Central memory CD8-positive, alpha-beta T cell (primary cell): ENCODE data around the gene CHD3.

ENCODE experiments used
- ATAC-seq: fragments of 150-1000 bp; cut with Tn5 transposase; replicated peaks from 2 replicates; pipeline ENCODE4 v1.10.0; 2022; ENCODE audit warnings: mild to moderate bottlenecking, moderate FRiP score, moderate number of reproducible peaks; ENCODE audit not compliant: poor library complexity, severe bottlenecking; ENCODE audit errors: extremely low read depth
- DNase-seq, 2 donors: peaks; one replicate each; pipeline ENCODE4 v3.0.0; 2021; ENCODE audit warnings: low spot score in 2 of 2
- H3K27ac Mint-ChIP-seq: one replicate; pipeline ENCODE4 v1.8.0; 2022; ENCODE audit warnings: low read depth, mild to moderate bottlenecking, moderate library complexity, mixed read lengths
- H3K27me3 Mint-ChIP-seq: one replicate; pipeline ENCODE4 v1.8.0; 2022; ENCODE audit warnings: mixed read lengths
- H3K36me3 Mint-ChIP-seq: one replicate; pipeline ENCODE4 v1.8.0; 2022; ENCODE audit warnings: mild to moderate bottlenecking, moderate library complexity, mixed read lengths; ENCODE audit not compliant: insufficient read depth
- H3K4me1 Mint-ChIP-seq: one replicate; pipeline ENCODE4 v1.8.0; 2022; ENCODE audit warnings: mixed read lengths
- H3K4me3 Mint-ChIP-seq: one replicate; pipeline ENCODE4 v1.8.0; 2022; ENCODE audit warnings: mild to moderate bottlenecking, moderate library complexity, mixed read lengths
- H3K9me3 Mint-ChIP-seq: one replicate; pipeline ENCODE4 v1.8.0; 2022; ENCODE audit warnings: mixed read lengths

Gene CHD3

DNA sequence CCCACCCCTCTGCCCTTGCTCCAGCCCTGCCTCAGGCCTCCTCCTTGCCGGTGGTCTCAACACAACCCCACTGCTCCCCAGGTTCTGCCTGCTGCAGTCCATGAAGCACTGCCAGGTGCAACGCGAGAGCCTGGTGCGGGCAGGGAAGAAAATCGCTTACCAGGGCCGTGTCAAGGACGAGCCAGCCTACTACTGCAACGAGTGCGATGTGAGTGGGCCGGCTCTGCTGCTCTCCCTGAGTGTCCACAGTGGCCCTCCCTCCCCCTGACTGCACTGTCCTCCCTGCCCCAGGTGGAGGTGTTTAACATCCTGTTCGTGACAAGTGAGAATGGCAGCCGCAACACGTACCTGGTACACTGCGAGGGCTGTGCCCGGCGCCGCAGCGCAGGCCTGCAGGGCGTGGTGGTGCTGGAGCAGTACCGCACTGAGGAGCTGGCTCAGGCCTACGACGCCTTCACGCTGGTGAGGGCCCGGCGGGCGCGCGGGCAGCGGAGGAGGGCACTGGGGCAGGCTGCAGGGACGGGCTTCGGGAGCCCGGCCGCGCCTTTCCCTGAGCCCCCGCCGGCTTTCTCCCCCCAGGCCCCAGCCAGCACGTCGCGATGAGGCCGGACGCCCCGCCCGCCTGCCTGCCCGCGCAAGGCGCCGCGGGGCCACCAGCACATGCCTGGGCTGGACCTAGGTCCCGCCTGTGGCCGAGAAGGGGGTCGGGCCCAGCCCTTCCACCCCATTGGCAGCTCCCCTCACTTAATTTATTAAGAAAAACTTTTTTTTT lies 35.5 kb upstream of the CHD3 start:
- Mint-ChIP-seq H3K9me3 (no peaks in the 10 kb centered on the region), H3K27me3 (no peaks in the 10 kb centered on the region), H3K4me1 (peaks cover 7% of the 10 kb centered on the region), H3K36me3 (peaks cover 40% of the 10 kb centered on the region), H3K27ac (peak overlapping the region; percentile 22), H3K4me3 (peak overlapping the region; percentile 38)
- ATAC-seq (no peak), DNase-seq (no peak)

DNA sequence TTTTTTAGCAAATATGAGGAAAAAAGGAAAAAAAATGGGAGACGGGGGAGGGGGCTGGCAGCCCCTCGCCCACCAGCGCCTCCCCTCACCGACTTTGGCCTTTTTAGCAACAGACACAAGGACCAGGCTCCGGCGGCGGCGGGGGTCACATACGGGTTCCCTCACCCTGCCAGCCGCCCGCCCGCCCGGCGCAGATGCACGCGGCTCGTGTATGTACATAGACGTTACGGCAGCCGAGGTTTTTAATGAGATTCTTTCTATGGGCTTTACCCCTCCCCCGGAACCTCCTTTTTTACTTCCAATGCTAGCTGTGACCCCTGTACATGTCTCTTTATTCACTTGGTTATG lies 34.9 kb upstream of the CHD3 start:
- Mint-ChIP-seq H3K4me3 (peak overlapping the region; percentile 20), H3K27ac (peak overlapping the region; percentile 46), H3K9me3 (no peaks in the 10 kb centered on the region), H3K4me1 (peaks cover 7% of the 10 kb centered on the region), H3K27me3 (no peaks in the 10 kb centered on the region), H3K36me3 (peaks cover 36% of the 10 kb centered on the region)
- DNase-seq (no peak), ATAC-seq (no peak)

DNA sequence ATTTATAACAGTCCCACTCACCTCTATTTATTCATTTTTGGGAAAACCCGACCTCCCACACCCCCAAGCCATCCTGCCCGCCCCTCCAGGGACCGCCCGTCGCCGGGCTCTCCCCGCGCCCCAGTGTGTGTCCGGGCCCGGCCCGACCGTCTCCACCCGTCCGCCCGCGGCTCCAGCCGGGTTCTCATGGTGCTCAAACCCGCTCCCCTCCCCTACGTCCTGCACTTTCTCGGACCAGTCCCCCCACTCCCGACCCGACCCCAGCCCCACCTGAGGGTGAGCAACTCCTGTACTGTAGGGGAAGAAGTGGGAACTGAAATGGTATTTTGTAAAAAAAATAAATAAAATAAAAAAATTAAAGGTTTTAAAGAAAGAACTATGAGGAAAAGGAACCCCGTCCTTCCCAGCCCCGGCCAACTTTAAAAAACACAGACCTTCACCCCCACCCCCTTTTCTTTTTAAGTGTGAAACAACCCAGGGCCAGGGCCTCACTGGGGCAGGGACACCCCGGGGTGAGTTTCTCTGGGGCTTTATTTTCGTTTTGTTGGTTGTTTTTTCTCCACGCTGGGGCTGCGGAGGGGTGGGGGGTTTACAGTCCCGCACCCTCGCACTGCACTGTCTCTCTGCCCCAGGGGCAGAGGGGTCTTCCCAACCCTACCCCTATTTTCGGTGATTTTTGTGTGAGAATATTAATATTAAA lies 34.4 kb upstream of the CHD3 start:
- Mint-ChIP-seq H3K36me3 (peaks cover 34% of the 10 kb centered on the region), H3K4me1 (peaks cover 11% of the 10 kb centered on the region), H3K27ac (peak overlapping the region; percentile 46)

DNA sequence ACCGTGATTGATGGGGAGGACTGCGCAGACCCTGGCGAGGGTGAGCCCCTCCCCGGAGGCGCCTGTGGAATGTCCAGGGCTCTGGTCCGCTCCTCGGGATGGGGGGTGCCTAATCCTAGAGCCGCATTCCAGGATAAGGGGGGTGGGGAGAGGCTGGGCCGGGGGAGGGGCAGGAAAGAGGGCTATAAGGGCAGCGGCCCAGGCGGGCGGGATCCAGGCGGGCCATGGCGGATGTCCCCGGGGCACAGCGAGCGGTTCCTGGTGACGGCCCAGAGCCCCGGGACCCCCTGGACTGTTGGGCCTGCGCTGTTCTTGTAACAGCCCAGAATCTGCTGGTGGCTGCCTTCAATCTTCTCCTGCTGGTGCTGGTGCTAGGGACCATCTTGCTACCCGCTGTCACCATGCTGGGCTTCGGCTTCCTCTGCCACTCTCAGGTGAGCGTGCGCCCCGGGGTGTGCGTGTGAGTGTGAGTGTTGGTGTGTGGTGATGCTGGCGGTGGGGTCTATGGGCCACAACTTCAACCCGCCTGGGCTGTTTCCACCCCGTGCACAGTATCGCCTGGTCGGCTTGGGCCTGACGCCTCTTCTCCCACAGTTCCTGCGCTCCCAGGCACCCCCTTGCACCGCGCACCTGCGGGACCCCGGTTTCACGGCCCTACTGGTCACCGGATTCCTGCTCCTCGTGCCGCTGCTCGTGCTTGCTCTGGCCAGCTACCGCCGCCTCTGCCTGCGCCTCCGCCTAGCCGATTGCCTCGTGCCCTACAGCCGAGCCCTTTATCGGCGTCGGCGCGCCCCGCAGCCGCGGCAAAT lies 33.5 kb upstream of the CHD3 start, which contains the start of gene TMEM88:
Gene TMEM88, plus strand, starts transcription at position 216 of the 809 bp plus-strand sequence. Its CDS starts 9 bp downstream, at position 225.
- DNase-seq (no peak), ATAC-seq (no peak)
- Mint-ChIP-seq H3K9me3 (no peaks in the 10 kb centered on the region), H3K4me1 (peaks cover 12% of the 10 kb centered on the region), H3K36me3 (peaks cover 28% of the 10 kb centered on the region), H3K27ac (peak within 1 kb of the TSS; percentile 46), H3K4me3 (peak within 1 kb of the TSS; percentile 20), H3K27me3 (no peaks in the 10 kb centered on the region)

More for the DNA sequence above, 34.4 kb upstream of the CHD3 start:
- H3K4me3 Mint-ChIP-seq = peak overlapping the region; percentile 20
- no peaks in the 10 kb centered on the region for H3K9me3 Mint-ChIP-seq
- ATAC-seq (no peak), DNase-seq (no peak)
- H3K27me3 Mint-ChIP-seq = no peaks in the 10 kb centered on the region

DNA sequence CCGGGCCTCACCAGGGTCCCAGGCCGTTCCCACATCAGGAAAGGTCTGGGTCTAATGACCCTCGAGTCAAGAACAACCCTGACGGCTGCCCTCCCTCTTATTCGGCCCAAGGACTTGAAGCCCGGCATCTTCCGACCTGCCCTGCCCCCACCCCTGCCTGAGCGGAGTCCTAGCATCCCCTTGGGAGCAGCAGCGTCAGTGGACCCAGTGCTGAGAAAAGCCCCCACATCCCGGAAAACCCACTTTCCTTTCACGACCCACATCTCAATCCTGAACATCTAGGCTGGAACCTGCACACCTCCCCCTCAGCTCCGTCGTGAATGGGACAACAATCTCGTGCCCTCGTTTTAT lies 33.0 kb upstream of the CHD3 start:
- H3K27ac Mint-ChIP-seq = no peak overlapping the region
- H3K4me3 Mint-ChIP-seq = no peak overlapping the region
- no peaks in the 10 kb centered on the region for H3K27me3 Mint-ChIP-seq
- H3K9me3 Mint-ChIP-seq = no peaks in the 10 kb centered on the region
- DNase-seq (no peak), ATAC-seq (no peak)
- peaks cover 26% of the 10 kb centered on the region for H3K36me3 Mint-ChIP-seq
- peaks cover 12% of the 10 kb centered on the region for H3K4me1 Mint-ChIP-seq

DNA sequence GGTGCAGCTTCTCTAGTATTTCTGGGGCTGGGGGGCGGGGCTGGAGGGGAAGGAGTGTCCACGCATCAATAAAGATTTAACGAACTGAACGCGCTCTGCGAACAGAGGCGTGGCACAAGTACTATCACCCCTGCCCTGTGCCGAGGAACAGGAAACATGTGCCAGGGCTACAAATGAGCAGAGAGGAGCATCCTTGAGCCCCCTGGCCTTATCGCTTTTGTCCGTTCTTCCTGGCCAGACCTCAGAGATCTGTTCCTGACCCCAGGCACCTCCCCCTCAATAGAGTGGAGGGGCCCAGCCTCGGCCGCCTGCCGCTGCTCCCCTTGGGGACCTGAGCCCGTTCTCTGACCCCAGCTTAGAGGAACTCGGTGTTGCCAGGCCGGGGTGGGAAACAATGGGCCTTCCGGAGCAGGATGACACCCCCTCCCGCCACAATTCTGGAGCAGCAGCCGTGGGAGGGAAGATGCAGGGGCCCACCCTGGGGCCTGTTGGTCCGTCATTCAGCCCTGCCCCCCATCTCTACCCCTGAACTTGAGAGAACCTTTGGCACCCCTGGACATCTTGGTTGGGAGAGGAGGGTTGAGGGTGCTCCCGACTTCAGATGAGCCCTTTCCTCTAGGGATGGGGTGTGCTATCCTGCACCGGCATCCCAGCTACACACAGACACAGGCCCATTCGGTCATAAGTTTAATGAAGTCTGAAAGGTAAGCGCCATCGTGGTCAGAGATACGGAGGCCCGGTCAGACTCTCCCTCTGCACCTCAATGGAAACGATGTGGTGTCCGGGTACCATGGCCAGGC lies 32.4 kb upstream of the CHD3 start:
- Mint-ChIP-seq H3K9me3 (no peaks in the 10 kb centered on the region), H3K27me3 (no peaks in the 10 kb centered on the region), H3K4me3 (no peak overlapping the region), H3K4me1 (peaks cover 7% of the 10 kb centered on the region), H3K27ac (no peak overlapping the region), H3K36me3 (peaks cover 21% of the 10 kb centered on the region)
- ATAC-seq = no peak
- peak in 1 of 2 donors; percentile 25 for DNase-seq

DNA sequence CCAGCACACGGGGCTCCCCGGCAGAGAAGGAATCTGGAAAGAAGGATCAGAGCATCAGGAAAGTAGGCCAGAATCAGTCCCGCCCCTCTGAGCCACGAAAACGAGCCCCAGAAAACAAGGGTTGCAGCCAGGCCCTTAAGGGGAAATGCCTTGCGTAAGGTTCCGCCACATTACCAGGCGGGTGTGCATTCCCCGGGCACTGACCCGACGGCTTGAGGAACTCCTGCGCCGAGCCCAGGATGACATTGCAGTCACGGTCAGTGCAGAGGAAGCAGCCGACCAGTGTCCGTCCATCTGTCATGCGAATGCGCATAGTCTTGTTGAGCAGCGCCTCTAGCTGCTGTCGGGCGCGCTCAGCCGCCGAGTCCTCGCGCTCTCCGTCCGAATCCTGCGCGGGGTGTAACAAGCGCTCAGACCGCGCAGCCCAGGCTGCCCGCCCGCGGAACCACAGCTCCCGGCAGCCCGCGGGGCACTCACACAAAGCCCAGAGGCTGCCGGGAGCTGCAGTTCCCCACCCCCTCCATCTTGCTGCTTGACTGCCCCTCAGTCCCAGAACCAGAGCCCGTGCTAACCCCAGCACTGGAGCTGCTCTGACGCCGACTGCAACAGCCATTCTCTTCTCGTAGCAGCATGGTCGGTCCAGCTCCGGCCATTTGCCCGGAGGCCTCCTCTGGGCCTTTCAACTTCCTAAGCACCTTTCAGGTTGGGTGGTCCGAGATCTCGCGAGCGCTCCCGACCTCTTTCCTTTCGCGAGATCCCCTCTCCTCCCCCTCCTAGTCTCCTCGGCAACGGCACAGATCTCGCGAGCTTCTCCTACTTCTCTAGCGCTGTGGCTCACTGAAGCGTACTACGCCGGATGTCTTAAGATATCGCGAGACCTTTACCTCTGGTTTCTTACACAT lies 31.5 kb upstream of the CHD3 start, which contains the start of gene NAA38:
Gene NAA38, minus strand, starts transcription at position 749 of the 902 bp plus-strand sequence. Its CDS starts 96 bp downstream, at position 653.
- DNase-seq = peak; percentile 86 to 95
- H3K27me3 Mint-ChIP-seq = no peaks in the 10 kb centered on the region
- H3K9me3 Mint-ChIP-seq = no peaks in the 10 kb centered on the region
- H3K27ac Mint-ChIP-seq = no peak within 1 kb of the TSS
- H3K36me3 Mint-ChIP-seq = peaks cover 14% of the 10 kb centered on the region
- H3K4me1 Mint-ChIP-seq = peaks cover 9% of the 10 kb centered on the region
- H3K4me3 Mint-ChIP-seq = no peak within 1 kb of the TSS
- ATAC-seq = peak; percentile 90

DNA sequence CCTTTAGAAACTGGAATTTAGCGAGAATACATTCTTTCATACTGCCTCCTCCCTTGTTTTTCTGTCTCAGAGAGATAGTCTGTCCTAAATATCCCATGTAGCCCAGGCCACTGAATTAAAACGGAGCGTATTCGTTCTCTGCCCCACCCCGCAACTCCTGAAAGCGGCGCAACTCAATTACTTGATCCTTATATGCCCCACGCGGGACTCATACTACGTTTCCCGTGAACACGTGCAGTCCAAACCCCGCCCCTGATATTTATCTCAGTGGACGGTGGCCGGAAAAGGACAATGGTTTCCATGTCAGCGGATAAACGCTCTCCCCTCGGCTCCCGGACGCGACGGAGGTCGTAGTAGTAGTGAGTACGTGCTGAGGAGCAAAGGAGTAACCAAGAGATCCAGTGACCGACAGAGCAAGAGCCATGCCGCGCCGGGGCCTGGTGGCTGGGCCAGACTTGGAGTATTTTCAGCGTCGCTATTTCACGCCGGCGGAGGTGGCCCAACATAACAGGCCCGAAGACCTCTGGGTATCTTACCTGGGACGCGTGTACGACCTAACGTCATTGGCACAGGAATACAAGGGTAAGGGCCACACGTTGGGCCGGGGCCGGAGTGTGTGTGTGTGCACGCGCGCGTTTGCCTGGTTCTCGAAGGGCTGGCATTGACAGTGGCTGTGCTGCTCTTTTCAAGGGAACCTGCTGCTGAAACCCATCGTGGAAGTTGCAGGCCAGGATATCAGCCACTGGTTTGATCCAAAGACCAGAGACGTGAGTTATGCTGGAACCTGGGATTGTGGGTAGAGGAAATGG lies 30.7 kb upstream of the CHD3 start, which contains the start of gene CYB5D1:
Gene CYB5D1, plus strand, starts transcription at position 291 of the 809 bp plus-strand sequence. Its CDS starts 132 bp downstream, at position 423.
- peak; percentile 83 to 89 for DNase-seq
- Mint-ChIP-seq H3K9me3 (no peaks in the 10 kb centered on the region), H3K36me3 (peaks cover 8% of the 10 kb centered on the region), H3K4me3 (no peak within 1 kb of the TSS), H3K27ac (no peak within 1 kb of the TSS), H3K27me3 (no peaks in the 10 kb centered on the region), H3K4me1 (peaks cover 9% of the 10 kb centered on the region)
- ATAC-seq = peak; percentile 61

DNA sequence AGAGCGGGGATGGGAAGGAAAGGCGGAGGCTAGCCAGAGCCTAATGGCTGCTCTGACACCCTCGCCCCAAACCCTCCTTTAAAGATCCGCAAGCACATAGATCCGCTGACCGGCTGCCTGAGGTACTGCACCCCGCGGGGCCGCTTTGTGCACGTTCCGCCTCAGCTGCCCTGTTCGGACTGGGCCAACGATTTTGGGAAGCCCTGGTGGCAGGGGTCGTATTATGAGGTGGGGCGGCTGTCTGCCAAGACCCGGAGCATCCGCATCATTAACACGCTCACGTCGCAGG lies 30.1 kb upstream of the CHD3 start:
- ATAC-seq (no peak), DNase-seq (no peak)
- peaks cover 7% of the 10 kb centered on the region for H3K36me3 Mint-ChIP-seq
- H3K27me3 Mint-ChIP-seq = no peaks in the 10 kb centered on the region
- no peak overlapping the region for H3K27ac Mint-ChIP-seq
- no peaks in the 10 kb centered on the region for H3K9me3 Mint-ChIP-seq
- H3K4me1 Mint-ChIP-seq = peaks cover 9% of the 10 kb centered on the region
- H3K4me3 Mint-ChIP-seq = no peak overlapping the region

DNA sequence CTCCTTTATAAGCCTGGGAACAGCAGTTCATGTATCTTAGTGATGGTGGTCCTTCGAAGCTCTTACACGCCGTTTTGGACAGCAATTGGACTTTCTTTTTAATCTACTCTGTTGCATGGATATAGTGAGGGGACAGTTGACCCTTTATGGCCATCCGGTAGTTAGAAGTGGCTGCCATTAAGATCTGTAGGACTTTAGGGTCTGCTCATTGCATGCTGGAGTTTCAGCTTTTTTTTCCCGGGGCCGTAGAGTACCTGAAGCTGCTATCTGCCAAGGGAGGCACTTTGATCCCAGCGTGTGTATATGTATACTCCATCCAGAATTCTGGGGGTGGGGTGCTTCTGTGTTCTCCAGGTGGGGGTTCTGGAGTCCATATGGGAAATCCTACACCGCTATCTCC lies 29.6 kb upstream of the CHD3 start:
- ATAC-seq = no peak
- Mint-ChIP-seq H3K27me3 (no peaks in the 10 kb centered on the region), H3K27ac (no peak overlapping the region), H3K36me3 (peaks cover 2% of the 10 kb centered on the region), H3K4me1 (peaks cover 9% of the 10 kb centered on the region), H3K4me3 (no peak overlapping the region), H3K9me3 (no peaks in the 10 kb centered on the region)
- no peak for DNase-seq
